SK-N-SH (cell line): Measurements from ENCODE around the gene ZNF503. TPM values are rescaled to one million over a fixed set of nuclear protein-coding genes. Genes with fewer than 3 reads are reported as not detected.

Experiments used
- CTCF ChIA-PET: fragments of 300-600, 350-600 bp; formaldehyde crosslinking; extraction: SDS; loops from one replicate; lab custom pipeline; 2021; lab: Yijun Ruan, JAX
- POLR2A ChIA-PET: fragments of 350-600 bp; sonication (Branson Sonifier 250); formaldehyde crosslinking; extraction: SDS; loops from one replicate; lab custom pipeline; 2020; ENCODE audit warnings: antibody characterized with exemption, inconsistent platforms; lab: Yijun Ruan, JAX
- DNase-seq: peaks from one replicate; pipeline ENCODE4 v3.0.0; 2012
- H2AFZ ChIP-seq: fragments of 200-600 bp; sonication (generic); 2 replicates; pipeline ENCODE4 v1.8.1; 2016; ENCODE audit warnings: antibody characterized with exemption, mild to moderate bottlenecking, low read depth
- H3F3A ChIP-seq: fragments of 200-600 bp; sonication (generic); replicated peaks from 2 replicates; pipeline ENCODE3; 2016; ENCODE audit warnings: antibody characterized with exemption, mild to moderate bottlenecking; ENCODE audit not compliant: insufficient read depth
- H3K27ac ChIP-seq, 2 experiments: fragments of 200-500 bp in 1 of 2; fragments of 200-600 bp in 1 of 2; sonication (Bioruptor generic) in 1 of 2; sonication (generic), shearing (Covaris generic) in 1 of 2; 2 replicates each; pipeline versions ENCODE4 v1.5.1 to v1.6.1; 2014 to 2016; ENCODE audit warnings: low read depth in 2 of 2, inconsistent platforms in 1 of 2, low read length in 1 of 2, mild to moderate bottlenecking in 1 of 2, mixed read lengths in 1 of 2
- H3K27me3 ChIP-seq: fragments of 200-600 bp; sonication (generic), shearing (Covaris generic); 2 replicates; pipeline ENCODE4 v1.6.1; 2016; ENCODE audit warnings: mixed run types; ENCODE audit not compliant: insufficient read depth
- H3K36me3 ChIP-seq, 2 experiments: fragments of 200-500 bp in 1 of 2; fragments of 200-600 bp in 1 of 2; sonication (Bioruptor generic) in 1 of 2; sonication (generic) in 1 of 2; replicated peaks in 1 of 2; 2 replicates each; pipeline versions ENCODE3 to v1.5.1; 2014 to 2016; ENCODE audit warnings: low read length in 1 of 2, mild to moderate bottlenecking in 1 of 2; ENCODE audit not compliant: insufficient read depth in 2 of 2, control insufficient read depth in 1 of 2
- H3K4me1 ChIP-seq, 2 experiments: fragments of 200-500 bp in 1 of 2; fragments of 200-600 bp in 1 of 2; sonication (Bioruptor generic) in 1 of 2; sonication (generic), shearing (Covaris generic) in 1 of 2; 2 replicates each; pipeline versions ENCODE4 v1.5.1 to v1.6.1; 2014 to 2016; ENCODE audit warnings: low read depth in 1 of 2, low read length in 1 of 2, mixed run types in 1 of 2; ENCODE audit not compliant: insufficient read depth in 2 of 2, control insufficient read depth in 1 of 2
- H3K4me2 ChIP-seq: fragments of 200-600 bp; sonication (generic), shearing (Covaris generic); 2 replicates; pipeline ENCODE4 v1.6.1; 2017; ENCODE audit warnings: mixed run types
- H3K4me3 ChIP-seq, 2 experiments: fragments of 200-500 bp in 1 of 2; fragments of 200-600 bp in 1 of 2; sonication (Bioruptor generic) in 1 of 2; sonication (generic), shearing (Covaris generic) in 1 of 2; 2 replicates each; pipeline versions ENCODE4 v1.5.1 to v1.8.1; 2014 to 2016; ENCODE audit warnings: low read depth in 2 of 2, inconsistent platforms in 1 of 2, low read length in 1 of 2, mild to moderate bottlenecking in 1 of 2, mixed read lengths in 1 of 2, moderate library complexity in 1 of 2
- H3K79me2 ChIP-seq: fragments of 200-600 bp; sonication (generic); 2 replicates; pipeline ENCODE4 v1.8.1; 2017; ENCODE audit warnings: mild to moderate bottlenecking; ENCODE audit not compliant: insufficient read depth
- H3K9ac ChIP-seq: fragments of 200-600 bp; sonication (generic); 2 replicates; pipeline ENCODE4 v1.6.1; 2017; ENCODE audit warnings: mixed run types
- H3K9me2 ChIP-seq: fragments of 200-600 bp; sonication (generic); 2 replicates; pipeline ENCODE4 v1.6.1; 2017; ENCODE audit warnings: mixed run types
- H3K9me3 ChIP-seq: fragments of 200-600 bp; sonication (generic); 2 replicates; pipeline ENCODE4 v1.6.1; 2017; ENCODE audit warnings: mixed run types, mild to moderate bottlenecking, moderate library complexity
- H4K20me1 ChIP-seq: fragments of 200-600 bp; sonication (generic); 2 replicates; pipeline ENCODE4 v1.6.1; 2017; ENCODE audit warnings: mild to moderate bottlenecking, mixed run types; ENCODE audit not compliant: insufficient read depth
- CHD2 ChIP-seq: fragments of 150-350 bp; IDR thresholded peaks from 2 replicates; pipeline ENCODE4 v1.6.1; 2018; ENCODE audit warnings: low read length; ENCODE audit not compliant: partially characterized antibody
- CTCF ChIP-seq: fragments of 200-600 bp; sonication (generic); IDR thresholded peaks from 2 replicates; pipeline ENCODE4 v1.6.1; 2017; ENCODE audit warnings: antibody characterized with exemption, mild to moderate bottlenecking, moderate library complexity
- ELF1 ChIP-seq: IDR thresholded peaks from 2 replicates; pipeline ENCODE4 v1.4.0; 2012
- EP300 ChIP-seq, 2 experiments: IDR thresholded peaks; 2 replicates each; pipeline versions ENCODE4 v1.4.0 to v1.6.1; 2012; ENCODE audit warnings: borderline replicate concordance in 1 of 2, low read depth in 1 of 2, low read length in 1 of 2
- FOXJ3 ChIP-seq: sonication (generic); formaldehyde crosslinking; IDR thresholded peaks from 2 replicates; pipeline ENCODE4 v1.5.1; 2020; ENCODE audit warnings: mild to moderate bottlenecking, missing genetic modification reagents
- GABPA ChIP-seq: IDR thresholded peaks from 2 replicates; pipeline ENCODE4 v1.4.0; 2012; ENCODE audit warnings: low read depth, mild to moderate bottlenecking
- JUND ChIP-seq: IDR thresholded peaks from 2 replicates; pipeline ENCODE4 v1.4.0; 2012
- MAX ChIP-seq: IDR thresholded peaks from 2 replicates; pipeline ENCODE4 v1.4.0; 2012; ENCODE audit warnings: low read depth
- MEF2A ChIP-seq: IDR thresholded peaks from 2 replicates; pipeline ENCODE4 v1.4.0; 2012; ENCODE audit warnings: low read depth, borderline replicate concordance
- NRF1 ChIP-seq: IDR thresholded peaks from 2 replicates; pipeline ENCODE4 v1.6.1; 2012; ENCODE audit warnings: low read depth, mild to moderate bottlenecking, low read length
- PBX3 ChIP-seq: IDR thresholded peaks from 2 replicates; pipeline ENCODE4; 2012
- POLR2AphosphoS5 ChIP-seq: IDR thresholded peaks from 2 replicates; pipeline ENCODE4 v1.6.1; 2012; ENCODE audit warnings: low read depth, low read length
- RCOR1 ChIP-seq: fragments of 150-350 bp; IDR thresholded peaks from 2 replicates; pipeline ENCODE4 v1.6.1; 2017; ENCODE audit warnings: antibody characterized with exemption, low read length
- SIN3A ChIP-seq: IDR thresholded peaks from 2 replicates; pipeline ENCODE4 v1.6.1; 2012; ENCODE audit warnings: low read depth, mild to moderate bottlenecking, low read length, moderate library complexity, borderline replicate concordance
- TAF1 ChIP-seq: IDR thresholded peaks from 2 replicates; pipeline ENCODE4 v1.6.1; 2012; ENCODE audit warnings: low read depth, mild to moderate bottlenecking, low read length, moderate library complexity, borderline replicate concordance
- TCF12 ChIP-seq: IDR thresholded peaks from 2 replicates; pipeline ENCODE4 v1.4.0; 2012
- USF1 ChIP-seq: IDR thresholded peaks from 2 replicates; pipeline ENCODE4 v1.4.0; 2012; ENCODE audit warnings: low read depth, borderline replicate concordance
- WGBS: methylation state at CpG from one replicate; pipeline ENCODE4 v1.1.6; 2017; ENCODE audit warnings: low lambda C conversion rate; 5-methylcytosine and 5-hydroxymethylcytosine counted together
- polyA plus RNA-seq, 3 experiments: library from polyadenylated mRNA; depleted of rRNA; stranded (reverse); fragments of >200 nt; gene quantifications; 2 replicates each; pipeline ENCODE4 v1.2.3, GENCODE V29; 2012

Gene ZNF503
- polyA plus RNA-seq, 1 of the 3 experiments (the other 2 are of a cell fraction): 5.9 TPM

- TF ChIP-seq RCOR1 (no peak), TAF1 (no peak; the same call in 1 of the 2 replicates), TCF12 (peak; percentile 65; the same call in 1 of the 2 replicates), SIN3A (0 out of 2 replicates have a peak, but pooled peaks have one; percentile 22), EP300 (IDR thresholded peaks at IDR 0.05; ENCODE audit: borderline replicate concordance in 1 of 2, low read depth in 1 of 2, low read length in 1 of 2) (peak in 1 of 2 experiments; percentile 68; a peak in 3 of 4 replicates), POLR2AphosphoS5 (peak; percentile 50; the same call in 1 of the 2 replicates), NRF1 (peak; percentile 65), FOXJ3 (CRISPR knock-in tag) (no peak), JUND (peak; percentile 17; the same call in 1 of the 2 replicates), USF1 (no peak), MEF2A (no peak), ELF1 (no peak), MAX (no peak), GABPA (no peak), PBX3 (peak; percentile 90), CTCF (no peak), CHD2 (peak; percentile 83)
- Histone ChIP-seq H3K27me3 (no peaks in the 10 kb centered on the region), H3K4me2 (peak overlapping the region; percentile 93), H3K27ac (peak overlapping the region; percentile 93 to 98), H3K79me2 (peaks cover 55% of the 10 kb centered on the region), H3K4me3 (peak overlapping the region; percentile 82 to 96), H3K4me1 (peaks cover 0 to 20% of the 10 kb centered on the region in 2 experiments; a peak in 2 of 4 replicates), H3K9ac (peak overlapping the region; percentile 88), H3K9me3 (no peaks in the 10 kb centered on the region), H3K36me3 (peaks cover 13 to 24% of the 10 kb centered on the region in 2 experiments), H3K9me2 (no peaks in the 10 kb centered on the region), H2AFZ (peak overlapping the region; percentile 87), H4K20me1 (peaks cover 28% of the 10 kb centered on the region), H3F3A (peaks cover 12% of the 10 kb centered on the region)
- WGBS: under 1% methylated on average over 20 of the region's 42 CpGs
- CTCF ChIA-PET: interaction anchor here (0.7 to 4.2 kb wide), 8 partner anchors 166 to 1582 kb away, joined by 3 to 18 read pairs (median 7); partner anchors contain the start of gene COMTD1
- peak; percentile 58 for DNase-seq
- POLR2A ChIA-PET: interaction anchor here (1.1 to 3.1 kb wide), 6 partner anchors 112 to 1328 kb away, joined by 3 to 18 read pairs (median 7); no protein-coding TSS in a partner anchor
Observed at GRCh38 chr10:75402486-75403143, 1.1 kb upstream of the ZNF503 start.
